H1 (cell line): ENCODE data around the gene CELF5. TPM values are rescaled to one million over a fixed set of nuclear protein-coding genes. Genes with fewer than 3 reads are reported as not detected.

ENCODE experiments used
- CTCF ChIA-PET: fragments of 300-600 bp; sonication (Branson Sonifier 250); formaldehyde crosslinking; loops from one replicate; lab custom pipeline; 2021; ENCODE audit not compliant: partially characterized antibody; lab: Charles Lee
- POLR2A ChIA-PET: fragments of 300-600 bp; sonication (Branson Sonifier 250); formaldehyde crosslinking; loops from one replicate; lab custom pipeline; 2021; ENCODE audit warnings: inconsistent platforms; ENCODE audit not compliant: partially characterized antibody; lab: Charles Lee
- DNase-seq, 2 experiments: peaks; one replicate each; pipeline versions ENCODE4 v3.0.0 to v3.0.0-alpha.2; 2010 to 2022; ENCODE audit warnings: low spot score in 2 of 2, low read depth in 1 of 2, mixed read lengths in 1 of 2
- FAIRE-seq: peaks from 2 replicates; lab custom pipeline; 2011; peaks lifted over from hg19 to GRCh38; lab: Jason Lieb, UNC
- H2AFZ ChIP-seq: 2 replicates; pipeline ENCODE4 v1.8.1; 2012; ENCODE audit warnings: low read length, inconsistent platforms
- H2AK5ac ChIP-seq: 2 replicates; pipeline ENCODE4 v1.6.1; 2013; ENCODE audit warnings: low read depth, low read length
- H2BK120ac ChIP-seq: replicated peaks from 2 replicates; pipeline ENCODE3; 2013; ENCODE audit warnings: low read depth, low read length, inconsistent platforms
- H2BK12ac ChIP-seq: 2 replicates; pipeline ENCODE4 v1.6.1; 2013; ENCODE audit warnings: low read depth, low read length
- H2BK15ac ChIP-seq: 2 replicates; pipeline ENCODE4 v1.6.1; 2013; ENCODE audit warnings: low read length
- H2BK20ac ChIP-seq: 2 replicates; pipeline ENCODE4 v1.6.1; 2013; ENCODE audit warnings: low read length
- H2BK5ac ChIP-seq: 2 replicates; pipeline ENCODE4 v1.6.1; 2013; ENCODE audit warnings: low read depth, low read length
- H3K14ac ChIP-seq: 2 replicates; pipeline ENCODE4 v1.6.1; 2013; ENCODE audit warnings: inconsistent platforms; ENCODE audit not compliant: insufficient read length
- H3K18ac ChIP-seq: 2 replicates; pipeline ENCODE4 v1.6.1; 2013; ENCODE audit warnings: low read length; ENCODE audit errors: extremely low read depth
- H3K23ac ChIP-seq: 2 replicates; pipeline ENCODE4 v1.6.1; 2013; ENCODE audit warnings: inconsistent platforms; ENCODE audit not compliant: insufficient read length
- H3K23me2 ChIP-seq: 2 replicates; pipeline ENCODE4 v1.6.1; 2013; ENCODE audit warnings: low read depth, low read length
- H3K27ac ChIP-seq: 2 replicates; pipeline ENCODE4 v1.6.1; 2011; ENCODE audit warnings: low read depth, low read length, inconsistent platforms
- H3K27me3 ChIP-seq, 4 experiments: replicated peaks in 1 of 4; 1 replicate in 1 of 4; 2 replicates in 3 of 4; pipeline versions ENCODE4 v1.6.1 to v1.8.1; 2011 to 2013; ENCODE audit warnings: low read length in 3 of 4, mild to moderate bottlenecking in 3 of 4, inconsistent platforms in 2 of 4, mixed read lengths in 2 of 4, moderate library complexity in 1 of 4; ENCODE audit not compliant: control insufficient read depth in 3 of 4, insufficient read depth in 3 of 4; ENCODE audit errors: extremely low read depth in 1 of 4
- H3K36me3 ChIP-seq, 4 experiments: 2 replicates each; pipeline versions ENCODE4 v1.6.1 to v1.8.1; 2011 to 2013; ENCODE audit warnings: mild to moderate bottlenecking in 4 of 4, low read length in 3 of 4, moderate library complexity in 2 of 4, control low read depth in 1 of 4, inconsistent platforms in 1 of 4; ENCODE audit not compliant: insufficient read depth in 4 of 4, control insufficient read depth in 2 of 4
- H3K4ac ChIP-seq: replicated peaks from 2 replicates; pipeline ENCODE3; 2013; ENCODE audit warnings: low read length, low read depth, mixed read lengths, inconsistent platforms; ENCODE audit not compliant: insufficient read length
- H3K4me1 ChIP-seq, 4 experiments: replicated peaks in 1 of 4; 1 replicate in 1 of 4; 2 replicates in 3 of 4; pipeline versions ENCODE4 v1.6.1 to v1.8.1; 2011 to 2013; ENCODE audit warnings: low read length in 3 of 4, inconsistent platforms in 2 of 4, mixed read lengths in 1 of 4; ENCODE audit not compliant: insufficient read depth in 4 of 4, control insufficient read depth in 3 of 4
- H3K4me2 ChIP-seq, 2 experiments: 2 replicates each; pipeline versions ENCODE4 v1.6.1 to v1.8.1; 2011 to 2013; ENCODE audit warnings: low read depth in 2 of 2, low read length in 2 of 2, control low read depth in 1 of 2, inconsistent platforms in 1 of 2, mild to moderate bottlenecking in 1 of 2; ENCODE audit not compliant: insufficient read depth in 1 of 2
- H3K4me3 ChIP-seq, 4 experiments: fragments of 200-600, 300-600 bp in 1 of 4; sonication (generic), shearing (Covaris generic), sonication (Bioruptor Twin) in 1 of 4; 2 replicates each; pipeline versions ENCODE4 v1.5.1 to v1.8.1; 2011 to 2016; ENCODE audit warnings: low read length in 4 of 4, low read depth in 3 of 4, control low read depth in 2 of 4, inconsistent platforms in 2 of 4, mild to moderate bottlenecking in 2 of 4, mixed read lengths in 1 of 4, moderate library complexity in 1 of 4; ENCODE audit not compliant: insufficient read depth in 2 of 4; ENCODE audit errors: extremely low read depth in 1 of 4
- H3K56ac ChIP-seq: replicated peaks from 2 replicates; pipeline ENCODE3; 2013; ENCODE audit warnings: low read depth, mild to moderate bottlenecking, mixed read lengths, low read length, inconsistent platforms; ENCODE audit not compliant: insufficient read length
- H3K79me1 ChIP-seq: 2 replicates; pipeline ENCODE4 v1.6.1; 2013; ENCODE audit warnings: low read depth, low read length, control low read depth
- H3K79me2 ChIP-seq, 2 experiments: 2 replicates each; pipeline versions ENCODE4 v1.6.1 to v1.8.1; 2012 to 2013; ENCODE audit warnings: low read length in 2 of 2, mild to moderate bottlenecking in 2 of 2, inconsistent platforms in 1 of 2; ENCODE audit not compliant: insufficient read depth in 2 of 2, control insufficient read depth in 1 of 2
- H3K9ac ChIP-seq, 4 experiments: replicated peaks in 1 of 4; 1 replicate in 1 of 4; 2 replicates in 3 of 4; pipeline versions ENCODE4 v1.6.1 to v1.8.1; 2011 to 2013; ENCODE audit warnings: low read depth in 3 of 4, low read length in 3 of 4, control low read depth in 2 of 4, mild to moderate bottlenecking in 2 of 4, moderate library complexity in 2 of 4, inconsistent platforms in 1 of 4; ENCODE audit errors: extremely low read depth in 1 of 4
- H3K9me3 ChIP-seq, 2 experiments: 2 replicates each; pipeline versions ENCODE4 v1.6.1 to v1.8.1; 2012 to 2013; ENCODE audit warnings: mild to moderate bottlenecking in 2 of 2, moderate library complexity in 2 of 2, control low read depth in 1 of 2, inconsistent platforms in 1 of 2, low read depth in 1 of 2, low read length in 1 of 2, mixed read lengths in 1 of 2; ENCODE audit not compliant: insufficient read depth in 2 of 2
- H4K20me1 ChIP-seq, 2 experiments: replicated peaks in 1 of 2; 2 replicates each; pipeline versions ENCODE3 to v1.8.1; 2011 to 2013; ENCODE audit warnings: inconsistent platforms in 2 of 2, low read length in 2 of 2, mild to moderate bottlenecking in 1 of 2; ENCODE audit not compliant: insufficient read depth in 2 of 2, control insufficient read depth in 1 of 2
- H4K5ac ChIP-seq: 2 replicates; pipeline ENCODE4 v1.6.1; 2013; ENCODE audit warnings: low read length, low read depth, mixed read lengths, inconsistent platforms; ENCODE audit not compliant: insufficient read length
- H4K8ac ChIP-seq: 2 replicates; pipeline ENCODE4 v1.8.0; 2013; ENCODE audit warnings: mild to moderate bottlenecking, moderate library complexity, low read length, inconsistent platforms; ENCODE audit not compliant: insufficient read depth; ENCODE audit errors: extremely low read depth
- H4K91ac ChIP-seq: replicated peaks from 2 replicates; pipeline ENCODE3; 2013; ENCODE audit warnings: low read length, mixed read lengths, inconsistent platforms; ENCODE audit not compliant: insufficient read length
- EP300 ChIP-seq, 2 experiments: IDR thresholded peaks; 1 replicate in 1 of 2; 2 replicates in 1 of 2; pipeline ENCODE4 v1.6.1; 2011 to 2012; ENCODE audit warnings: low read depth in 2 of 2, low read length in 2 of 2, mild to moderate bottlenecking in 2 of 2, borderline replicate concordance in 1 of 2, inconsistent platforms in 1 of 2, moderate library complexity in 1 of 2
- WGBS, 2 experiments: shearing (Covaris generic) in 1 of 2; methylation state at CpG; one replicate each; pipeline versions ENCODE4 v1.1.6 to v1.1.7; 2013 to 2015; ENCODE audit warnings: low lambda C conversion rate in 2 of 2, mixed read lengths in 2 of 2, inconsistent platforms in 1 of 2, low coverage in 1 of 2, missing lambda C conversion rate in 1 of 2; ENCODE audit not compliant: insufficient replicate concordance in 2 of 2, insufficient coverage in 1 of 2, insufficient read length in 1 of 2; ENCODE audit errors: extremely low coverage in 1 of 2, missing lambda C conversion rate in 1 of 2; 5-methylcytosine and 5-hydroxymethylcytosine counted together
- polyA plus RNA-seq, 7 experiments: library from polyadenylated mRNA; depleted of rRNA in 3 of 7; stranded (reverse) in 5 of 7; unstranded in 2 of 7; fragments of >200 nt in 5 of 7; fragments of 200-250 nt in 2 of 7; gene quantifications; 1 replicate in 5 of 7; 2 replicates in 1 of 7; 4 replicates in 1 of 7; pipeline versions ENCODE4 v1.2.1 to v1.2.3, GENCODE V29; 2011 to 2013; ENCODE audit warnings: missing spikeins in 2 of 7, mixed read lengths in 2 of 7
- total RNA-seq: library from RNA; stranded (reverse); fragmentation: NEBNext Ultra II Directional; extraction: Animal tissue kit (Norgen Biotek cat#: 25700); gene quantifications from 2 replicates; pipeline ENCODE4 v1.2.1, GENCODE V29; 2021

Gene CELF5
- total and polyA plus RNA-seq, 2 of the 8 experiments (the other 6 are each of a cell fraction or from before 2014, with no cell fraction given): 9.8 to 15.0 TPM

DNA sequence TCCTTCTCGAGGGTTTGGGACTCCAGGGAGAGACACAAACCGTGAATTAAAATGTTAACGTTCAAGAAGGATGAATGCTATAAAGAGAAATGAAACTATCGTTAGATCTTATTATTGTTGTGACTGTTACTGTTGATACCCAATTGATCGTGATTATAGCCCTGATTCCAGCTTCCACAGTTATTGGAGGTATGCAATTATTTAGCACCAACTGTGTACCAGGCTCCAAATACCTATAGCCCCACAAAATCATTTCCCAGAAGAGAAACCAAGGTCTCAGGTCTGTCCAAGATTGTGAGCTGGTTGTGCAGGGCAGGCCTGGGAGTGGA, 111.9 kb downstream of the CELF5 start:
- no peak overlapping the region for H3K56ac ChIP-seq
- H3K23ac ChIP-seq: no peak overlapping the region
- no peak overlapping the region for H2BK12ac ChIP-seq
- no peak overlapping the region for H3K9ac ChIP-seq
- H4K5ac ChIP-seq: no peak overlapping the region
- no peak overlapping the region for H4K91ac ChIP-seq
- H2BK5ac ChIP-seq: no peak overlapping the region
- CTCF ChIA-PET: interaction anchor here (0.6 to 4.7 kb wide), 5 partner anchors 10 to 665 kb away, joined by 3 to 24 read pairs (median 3); partner anchors contain the start of gene DOHH
- no peak overlapping the region for H2BK120ac ChIP-seq
- no peak overlapping the region for H3K4me3 ChIP-seq
- no peaks in the 10 kb centered on the region for H3K9me3 ChIP-seq
- TF ChIP-seq EP300 (IDR thresholded peaks at IDR 0.05; ENCODE audit: borderline replicate concordance in 1 of 2, low read depth in 2 of 2, low read length in 2 of 2): no peak
- no peak overlapping the region for H3K4ac ChIP-seq
- H3K79me1 ChIP-seq: no peaks in the 10 kb centered on the region
- H3K4me2 ChIP-seq: no peak overlapping the region
- H3K36me3 ChIP-seq: no peaks in the 10 kb centered on the region
- H3K27me3 ChIP-seq: peaks cover 0 to 6% (median 1%) of the 10 kb centered on the region in 4 experiments; a peak in 1 of 7 replicates
- no peak overlapping the region for H3K14ac ChIP-seq
- no peak overlapping the region for H2BK15ac ChIP-seq
- DNase-seq (no peak), FAIRE-seq (no peak)
- H3K18ac ChIP-seq: no peak overlapping the region
- no peak overlapping the region for H4K8ac ChIP-seq
- no peak overlapping the region for H2BK20ac ChIP-seq
- no peaks in the 10 kb centered on the region for H3K79me2 ChIP-seq
- no peaks in the 10 kb centered on the region for H3K4me1 ChIP-seq
- H3K27ac ChIP-seq: no peak overlapping the region
- no peak overlapping the region for H2AK5ac ChIP-seq
- no peak overlapping the region for H2AFZ ChIP-seq
- POLR2A ChIA-PET: no interaction called here
- peaks cover 2% of the 10 kb centered on the region; the same call in 1 of the 2 replicates for H3K23me2 ChIP-seq
- WGBS, 2 experiments: 87% methylated on average over 5 of the region's 5 CpGs; no CpG with 5 or more reads in 1 of the 2 experiments
- H4K20me1 ChIP-seq: no peaks in the 10 kb centered on the region
